Measurements from ENCODE around the gene KREMEN1.

KREMEN1 gene

DNA sequence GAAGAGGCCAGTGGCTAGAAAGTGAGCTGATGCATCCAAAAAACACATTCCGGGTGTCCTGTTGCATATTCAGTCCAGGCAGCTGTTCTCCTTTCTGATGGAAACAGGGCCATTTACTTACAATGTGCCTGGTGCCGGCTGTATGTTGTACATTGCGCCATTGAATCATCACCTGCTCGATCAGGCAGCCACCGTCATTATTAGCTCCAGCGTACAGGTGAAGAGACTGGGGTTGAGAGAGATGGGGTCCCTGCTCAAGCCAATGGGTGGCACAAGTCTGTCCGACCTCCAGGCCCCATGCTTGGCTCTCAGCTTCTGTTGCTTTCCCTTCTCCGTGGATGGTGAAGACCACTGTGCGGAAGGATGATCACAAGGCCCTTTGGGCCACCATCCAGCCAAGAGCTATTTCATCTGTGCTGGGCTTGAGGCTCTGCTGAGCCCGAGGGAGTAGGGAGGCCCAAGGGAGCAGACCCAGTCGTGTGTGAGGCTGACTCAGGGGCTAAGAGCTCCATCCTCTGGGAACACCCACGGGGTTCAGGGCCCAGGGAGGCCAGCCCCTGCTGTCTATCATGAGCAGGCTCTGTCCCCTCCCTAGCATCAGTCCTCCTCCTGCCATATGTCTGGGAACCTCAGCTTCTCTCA lies 112.1 kb downstream of the KREMEN1 start:
- H3K4me1 ChIP-seq (ENCODE audit: control insufficient read depth, low read depth, low read length) = no peaks in the 10 kb centered on the region
- H3K4me3 ChIP-seq (ENCODE audit: low read length) = no peak overlapping the region
- no peak overlapping the region for H2BK5ac ChIP-seq (ENCODE audit: low read length)
- no peak overlapping the region for H3K4ac ChIP-seq (ENCODE audit: low read depth, low read length)
- no peak overlapping the region for H3K23ac ChIP-seq (ENCODE audit: low read length)
- H2AK5ac ChIP-seq (ENCODE audit: low read length) = no peak overlapping the region
- no peak overlapping the region for H3K27ac ChIP-seq (ENCODE audit: low read depth, low read length)
- WGBS (ENCODE audit: extremely low coverage, insufficient coverage, low lambda C conversion rate) = no CpG with 5 or more reads among the region's 12 CpGs
- no peaks in the 10 kb centered on the region for H3K27me3 ChIP-seq (ENCODE audit: insufficient read depth, low read length, poor library complexity)
- H3K36me3 ChIP-seq (ENCODE audit: control insufficient read depth, insufficient read depth, low read length) = no peaks in the 10 kb centered on the region
- H3K79me1 ChIP-seq (ENCODE audit: low read length) = no peaks in the 10 kb centered on the region
- no peak overlapping the region for H4K5ac ChIP-seq (ENCODE audit: low read length)
- H3K18ac ChIP-seq (ENCODE audit: low read length) = no peak overlapping the region
- no peak overlapping the region for H3K56ac ChIP-seq (ENCODE audit: low read length)
- no peak overlapping the region for H2BK15ac ChIP-seq (replicated peaks; ENCODE audit: low read depth)
- no peak overlapping the region for H4K8ac ChIP-seq (ENCODE audit: low read depth, low read length)
- H2BK120ac ChIP-seq (ENCODE audit: low read depth, low read length) = no peak overlapping the region
- no peak for DNase-seq
- H3K79me2 ChIP-seq (ENCODE audit: control insufficient read depth, insufficient read depth, low read length) = no peaks in the 10 kb centered on the region
- H3K9ac ChIP-seq (ENCODE audit: low read length) = no peak overlapping the region
- no peak overlapping the region for H3K4me2 ChIP-seq (ENCODE audit: low read length)

DNA sequence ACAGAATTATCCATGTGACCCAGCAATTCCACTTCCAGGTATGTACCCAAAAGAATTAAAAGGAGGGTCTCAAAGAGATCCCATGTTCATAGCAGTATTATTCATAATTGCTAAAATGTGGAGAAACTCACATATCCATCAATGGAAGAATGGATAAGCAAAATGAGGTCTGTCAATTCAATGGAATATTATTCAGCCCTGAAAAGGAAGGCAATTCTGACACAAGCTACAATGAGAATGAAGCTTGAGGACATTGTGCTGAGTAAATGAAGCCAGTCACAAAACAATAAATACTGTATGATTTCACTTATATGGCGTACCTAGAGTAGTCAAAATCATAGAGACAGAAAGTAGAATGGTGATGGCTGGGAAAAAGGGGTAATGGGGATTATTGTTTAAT lies 113.5 kb downstream of the KREMEN1 start:
- Histone ChIP-seq H3K27me3 (ENCODE audit: insufficient read depth, low read length, poor library complexity) (no peaks in the 10 kb centered on the region), H3K9ac (ENCODE audit: low read length) (no peak overlapping the region), H2BK5ac (ENCODE audit: low read length) (no peak overlapping the region), H3K23ac (ENCODE audit: low read length) (no peak overlapping the region), H3K4me3 (ENCODE audit: low read length) (no peak overlapping the region), H3K27ac (ENCODE audit: low read depth, low read length) (no peak overlapping the region), H3K56ac (ENCODE audit: low read length) (no peak overlapping the region), H3K4me2 (ENCODE audit: low read length) (no peak overlapping the region), H3K4ac (ENCODE audit: low read depth, low read length) (no peak overlapping the region), H4K8ac (ENCODE audit: low read depth, low read length) (no peak overlapping the region), H2BK15ac (replicated peaks; ENCODE audit: low read depth) (no peak overlapping the region), H3K18ac (ENCODE audit: low read length) (no peak overlapping the region), H4K5ac (ENCODE audit: low read length) (no peak overlapping the region), H2BK120ac (ENCODE audit: low read depth, low read length) (no peak overlapping the region), H2AK5ac (ENCODE audit: low read length) (no peak overlapping the region), H3K79me2 (ENCODE audit: control insufficient read depth, insufficient read depth, low read length) (no peaks in the 10 kb centered on the region), H3K79me1 (ENCODE audit: low read length) (no peaks in the 10 kb centered on the region), H3K36me3 (ENCODE audit: control insufficient read depth, insufficient read depth, low read length) (no peaks in the 10 kb centered on the region), H3K4me1 (ENCODE audit: control insufficient read depth, low read depth, low read length) (no peaks in the 10 kb centered on the region)
- WGBS (ENCODE audit: extremely low coverage, insufficient coverage, low lambda C conversion rate) = no CpG with 5 or more reads among the region's 1 CpG
- no peak for DNase-seq

DNA sequence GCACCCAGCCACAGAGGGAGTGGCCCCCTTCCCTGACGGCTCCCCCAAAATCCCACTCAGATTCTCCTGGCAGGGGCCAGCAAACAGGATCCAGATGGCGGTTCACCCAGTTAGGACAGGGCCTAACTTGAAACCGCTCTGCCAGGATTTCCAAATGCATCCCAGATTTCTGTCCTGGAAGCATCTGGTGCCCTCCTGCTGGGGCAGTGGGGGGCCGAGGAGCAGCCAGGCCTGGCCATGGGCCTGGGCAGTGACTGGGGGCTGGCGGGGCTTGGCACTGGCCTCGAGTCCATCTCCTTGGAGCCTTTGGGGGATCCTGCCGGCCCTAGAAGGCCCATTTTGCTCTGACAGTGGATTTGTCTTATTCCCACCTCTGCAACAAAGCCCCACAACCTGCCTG lies 115.0 kb downstream of the KREMEN1 start:
- no peak overlapping the region for H4K5ac ChIP-seq (ENCODE audit: low read length)
- H3K18ac ChIP-seq (ENCODE audit: low read length) = no peak overlapping the region
- no peak overlapping the region for H2BK120ac ChIP-seq (ENCODE audit: low read depth, low read length)
- no peak overlapping the region for H3K9ac ChIP-seq (ENCODE audit: low read length)
- H3K56ac ChIP-seq (ENCODE audit: low read length) = no peak overlapping the region
- no peaks in the 10 kb centered on the region for H3K36me3 ChIP-seq (ENCODE audit: control insufficient read depth, insufficient read depth, low read length)
- no peak overlapping the region for H3K4me2 ChIP-seq (ENCODE audit: low read length)
- no peaks in the 10 kb centered on the region for H3K79me1 ChIP-seq (ENCODE audit: low read length)
- H2BK5ac ChIP-seq (ENCODE audit: low read length) = no peak overlapping the region
- no peak overlapping the region for H2BK15ac ChIP-seq (replicated peaks; ENCODE audit: low read depth)
- no peak overlapping the region for H2AK5ac ChIP-seq (ENCODE audit: low read length)
- no peaks in the 10 kb centered on the region for H3K79me2 ChIP-seq (ENCODE audit: control insufficient read depth, insufficient read depth, low read length)
- no peak overlapping the region for H4K8ac ChIP-seq (ENCODE audit: low read depth, low read length)
- no CpG with 5 or more reads among the region's 7 CpGs for WGBS (ENCODE audit: extremely low coverage, insufficient coverage, low lambda C conversion rate)
- H3K23ac ChIP-seq (ENCODE audit: low read length) = no peak overlapping the region
- no peak overlapping the region for H3K4me3 ChIP-seq (ENCODE audit: low read length)
- no peaks in the 10 kb centered on the region for H3K4me1 ChIP-seq (ENCODE audit: control insufficient read depth, low read depth, low read length)
- no peaks in the 10 kb centered on the region for H3K27me3 ChIP-seq (ENCODE audit: insufficient read depth, low read length, poor library complexity)
- H3K4ac ChIP-seq (ENCODE audit: low read depth, low read length) = no peak overlapping the region
- H3K27ac ChIP-seq (ENCODE audit: low read depth, low read length) = no peak overlapping the region
- DNase-seq = no peak

DNA sequence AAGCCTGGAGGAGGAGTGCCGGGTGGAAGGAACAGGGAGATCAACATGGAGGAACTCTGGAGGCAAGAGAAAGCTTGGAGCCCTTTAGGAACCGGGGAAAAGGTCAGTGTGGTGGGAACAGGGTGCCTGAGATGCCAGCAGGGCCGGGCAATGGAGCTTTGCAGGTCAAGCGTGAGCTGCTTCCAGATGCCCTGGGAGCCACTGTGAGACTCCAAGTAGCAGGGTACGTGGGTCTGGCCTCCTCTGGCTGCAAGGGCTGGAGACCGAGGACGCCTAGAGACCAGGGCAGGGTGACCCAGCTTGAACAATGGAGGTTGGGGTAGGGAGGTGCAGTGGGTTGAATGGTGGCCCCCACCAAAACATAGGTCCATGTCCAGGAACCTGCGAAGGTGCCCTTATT lies 117.2 kb downstream of the KREMEN1 start:
- no peaks in the 10 kb centered on the region for H3K4me1 ChIP-seq (ENCODE audit: control insufficient read depth, low read depth, low read length)
- H3K4me2 ChIP-seq (ENCODE audit: low read length) = no peak overlapping the region
- no peak overlapping the region for H3K4me3 ChIP-seq (ENCODE audit: low read length)
- H3K4ac ChIP-seq (ENCODE audit: low read depth, low read length) = no peak overlapping the region
- no CpG with 5 or more reads among the region's 8 CpGs for WGBS (ENCODE audit: extremely low coverage, insufficient coverage, low lambda C conversion rate)
- H3K79me2 ChIP-seq (ENCODE audit: control insufficient read depth, insufficient read depth, low read length) = no peaks in the 10 kb centered on the region
- no peak overlapping the region for H3K23ac ChIP-seq (ENCODE audit: low read length)
- no peak overlapping the region for H3K27ac ChIP-seq (ENCODE audit: low read depth, low read length)
- no peak overlapping the region for H3K9ac ChIP-seq (ENCODE audit: low read length)
- no peak overlapping the region for H4K8ac ChIP-seq (ENCODE audit: low read depth, low read length)
- H3K56ac ChIP-seq (ENCODE audit: low read length) = no peak overlapping the region
- no peaks in the 10 kb centered on the region for H3K79me1 ChIP-seq (ENCODE audit: low read length)
- no peaks in the 10 kb centered on the region for H3K27me3 ChIP-seq (ENCODE audit: insufficient read depth, low read length, poor library complexity)
- no peak overlapping the region for H2AK5ac ChIP-seq (ENCODE audit: low read length)
- no peak for DNase-seq
- H3K36me3 ChIP-seq (ENCODE audit: control insufficient read depth, insufficient read depth, low read length) = no peaks in the 10 kb centered on the region
- H2BK120ac ChIP-seq (ENCODE audit: low read depth, low read length) = no peak overlapping the region
- H2BK5ac ChIP-seq (ENCODE audit: low read length) = no peak overlapping the region
- no peak overlapping the region for H3K18ac ChIP-seq (ENCODE audit: low read length)
- H4K5ac ChIP-seq (ENCODE audit: low read length) = no peak overlapping the region
- H2BK15ac ChIP-seq (replicated peaks; ENCODE audit: low read depth) = no peak overlapping the region

DNA sequence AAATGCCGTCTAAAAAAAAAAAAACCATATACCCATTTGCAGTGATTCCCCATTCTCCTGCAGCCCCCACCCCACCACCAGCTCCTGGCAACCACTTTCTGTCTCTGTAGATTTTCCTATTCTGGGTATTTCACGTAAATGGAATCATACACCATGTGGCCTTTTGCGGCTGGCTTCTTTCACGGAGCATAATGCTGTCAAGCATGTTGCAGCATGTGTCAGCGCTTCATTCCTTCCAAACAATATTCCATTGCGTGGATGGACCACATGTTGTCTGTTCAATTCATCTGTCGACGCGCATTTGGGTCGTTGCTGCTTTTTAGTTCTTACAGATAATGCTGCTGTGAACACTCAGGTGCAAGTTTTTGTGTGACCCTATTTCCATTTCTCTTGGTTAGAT lies 118.1 kb downstream of the KREMEN1 start:
- no peaks in the 10 kb centered on the region for H3K79me1 ChIP-seq (ENCODE audit: low read length)
- no peak overlapping the region for H3K27ac ChIP-seq (ENCODE audit: low read depth, low read length)
- no peaks in the 10 kb centered on the region for H3K36me3 ChIP-seq (ENCODE audit: control insufficient read depth, insufficient read depth, low read length)
- H3K4me1 ChIP-seq (ENCODE audit: control insufficient read depth, low read depth, low read length) = no peaks in the 10 kb centered on the region
- no peak overlapping the region for H4K8ac ChIP-seq (ENCODE audit: low read depth, low read length)
- no CpG with 5 or more reads among the region's 10 CpGs for WGBS (ENCODE audit: extremely low coverage, insufficient coverage, low lambda C conversion rate)
- no peak overlapping the region for H2BK15ac ChIP-seq (replicated peaks; ENCODE audit: low read depth)
- H2BK120ac ChIP-seq (ENCODE audit: low read depth, low read length) = no peak overlapping the region
- no peak overlapping the region for H3K4me3 ChIP-seq (ENCODE audit: low read length)
- no peak overlapping the region for H2BK5ac ChIP-seq (ENCODE audit: low read length)
- no peaks in the 10 kb centered on the region for H3K27me3 ChIP-seq (ENCODE audit: insufficient read depth, low read length, poor library complexity)
- no peak overlapping the region for H3K9ac ChIP-seq (ENCODE audit: low read length)
- H3K56ac ChIP-seq (ENCODE audit: low read length) = no peak overlapping the region
- H3K4me2 ChIP-seq (ENCODE audit: low read length) = no peak overlapping the region
- H3K23ac ChIP-seq (ENCODE audit: low read length) = no peak overlapping the region
- no peak overlapping the region for H3K18ac ChIP-seq (ENCODE audit: low read length)
- no peak for DNase-seq
- no peak overlapping the region for H2AK5ac ChIP-seq (ENCODE audit: low read length)
- H4K5ac ChIP-seq (ENCODE audit: low read length) = no peak overlapping the region
- no peak overlapping the region for H3K4ac ChIP-seq (ENCODE audit: low read depth, low read length)
- H3K79me2 ChIP-seq (ENCODE audit: control insufficient read depth, insufficient read depth, low read length) = no peaks in the 10 kb centered on the region

DNA sequence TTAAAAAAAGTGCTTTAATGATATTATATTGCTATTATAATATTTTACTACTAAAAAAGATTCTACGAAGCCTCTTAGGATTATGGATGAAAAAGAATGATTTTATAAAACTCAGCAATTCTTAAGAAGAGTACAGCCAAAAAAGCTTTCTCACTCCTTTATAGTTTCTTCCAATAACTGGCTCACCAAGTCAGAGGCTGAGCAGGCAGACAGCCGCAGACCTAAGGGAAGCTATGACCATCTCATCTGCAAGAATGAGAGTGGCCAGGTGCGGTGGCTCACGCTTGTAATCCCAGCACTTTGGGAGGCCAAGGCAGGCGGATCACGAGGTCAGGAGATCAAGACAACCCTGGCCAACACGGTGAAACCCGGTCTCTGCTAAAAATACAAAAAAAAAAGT lies 120.2 kb downstream of the KREMEN1 start:
- Histone ChIP-seq H2BK5ac (ENCODE audit: low read length) (no peak overlapping the region), H3K4me3 (ENCODE audit: low read length) (no peak overlapping the region), H3K9ac (ENCODE audit: low read length) (no peak overlapping the region), H3K27me3 (ENCODE audit: insufficient read depth, low read length, poor library complexity) (no peaks in the 10 kb centered on the region), H4K5ac (ENCODE audit: low read length) (no peak overlapping the region), H3K56ac (ENCODE audit: low read length) (no peak overlapping the region), H2BK120ac (ENCODE audit: low read depth, low read length) (no peak overlapping the region), H3K4ac (ENCODE audit: low read depth, low read length) (no peak overlapping the region), H3K23ac (ENCODE audit: low read length) (no peak overlapping the region), H2AK5ac (ENCODE audit: low read length) (no peak overlapping the region), H3K4me2 (ENCODE audit: low read length) (no peak overlapping the region), H3K27ac (ENCODE audit: low read depth, low read length) (no peak overlapping the region), H3K18ac (ENCODE audit: low read length) (no peak overlapping the region), H3K4me1 (ENCODE audit: control insufficient read depth, low read depth, low read length) (no peaks in the 10 kb centered on the region), H2BK15ac (replicated peaks; ENCODE audit: low read depth) (no peak overlapping the region), H3K36me3 (ENCODE audit: control insufficient read depth, insufficient read depth, low read length) (no peaks in the 10 kb centered on the region), H3K79me2 (ENCODE audit: control insufficient read depth, insufficient read depth, low read length) (no peaks in the 10 kb centered on the region), H3K79me1 (ENCODE audit: low read length) (no peaks in the 10 kb centered on the region), H4K8ac (ENCODE audit: low read depth, low read length) (no peak overlapping the region)
- no peak for DNase-seq
- WGBS (ENCODE audit: extremely low coverage, insufficient coverage, low lambda C conversion rate) = no CpG with 5 or more reads among the region's 8 CpGs
